Measurements from ENCODE around the gene SPACA5B.
A peak's percentile ranks its signal among the peaks of the same experiment; 100 is the strongest.
"Not testable (repeated sequence)": the region's sequence is repeated elsewhere in the genome, so short reads cannot be mapped to it uniquely, and the experiment has no call there.

The SPACA5B gene

GRCh38 chrX:48130326-48130725 is at the start of gene SPACA5B:
Gene SPACA5B (plus strand): TSS chrX:48130626. CDS start chrX:48130688, 62 bp downstream.
- not testable (repeated sequence) for DNase-seq (ENCODE audit: low read depth in 2 of 2)

DNA sequence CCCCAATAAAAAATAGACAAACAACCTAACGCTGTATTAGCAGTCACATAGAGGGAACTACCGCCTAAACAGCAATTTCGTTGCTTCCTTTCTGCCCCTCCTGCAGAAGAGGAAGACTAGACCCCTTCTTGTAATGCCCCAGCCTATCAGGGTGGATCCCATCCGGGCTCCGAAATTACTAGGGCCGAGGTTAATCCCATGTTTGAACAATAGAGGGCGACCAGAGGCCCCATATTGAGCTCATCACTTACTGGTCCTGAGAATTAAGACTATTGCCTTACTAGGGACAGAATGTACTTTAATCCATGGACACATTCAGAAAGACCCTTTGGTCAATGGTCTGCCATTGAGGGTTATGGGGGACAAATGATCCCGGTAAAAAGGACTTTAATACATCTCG is 47.2 kb upstream of the SPACA5B start:
- peak in 1 of 2 donors; percentile 7 for DNase-seq (ENCODE audit: low read depth in 2 of 2)

DNA sequence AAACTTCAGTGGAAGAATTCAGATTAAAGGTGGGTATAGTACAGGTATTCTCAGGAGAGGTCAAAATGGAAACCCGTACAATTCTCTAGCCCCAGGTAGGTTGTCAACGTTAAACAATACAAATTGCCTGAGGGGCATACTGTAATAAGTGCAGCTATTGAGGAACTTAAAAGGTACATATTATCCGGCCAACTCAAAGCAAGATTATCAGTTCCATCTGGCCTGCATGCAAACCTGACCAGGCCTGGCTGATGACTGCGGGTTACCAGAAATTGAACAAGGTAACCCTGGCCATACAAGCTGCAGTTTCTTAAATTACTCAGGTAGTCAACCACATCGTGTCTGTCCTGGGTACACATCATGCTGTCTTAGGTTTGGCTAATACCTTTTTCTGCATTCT is 46.7 kb upstream of the SPACA5B start:
- no peak for DNase-seq (ENCODE audit: low read depth in 2 of 2)

DNA sequence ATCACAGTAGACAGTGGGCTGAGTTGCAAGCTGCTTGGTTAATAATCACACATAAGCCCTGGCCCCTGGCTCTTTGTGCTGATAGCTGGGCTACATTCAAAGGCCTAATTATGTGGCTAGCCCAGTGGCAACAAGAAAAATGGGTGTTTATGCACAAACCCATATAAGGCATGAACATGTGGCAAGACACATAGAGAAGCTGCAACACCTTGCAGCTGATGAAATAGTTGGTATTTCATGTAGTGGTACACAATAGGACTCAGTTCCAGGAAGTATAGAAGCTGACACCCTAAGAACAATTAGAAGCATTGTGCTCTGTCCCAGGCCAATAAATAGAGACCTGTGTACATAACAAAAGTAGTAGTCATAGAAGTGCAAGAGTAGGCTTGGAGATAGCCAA is 44.3 kb upstream of the SPACA5B start:
- no peak for DNase-seq (ENCODE audit: low read depth in 2 of 2)

DNA sequence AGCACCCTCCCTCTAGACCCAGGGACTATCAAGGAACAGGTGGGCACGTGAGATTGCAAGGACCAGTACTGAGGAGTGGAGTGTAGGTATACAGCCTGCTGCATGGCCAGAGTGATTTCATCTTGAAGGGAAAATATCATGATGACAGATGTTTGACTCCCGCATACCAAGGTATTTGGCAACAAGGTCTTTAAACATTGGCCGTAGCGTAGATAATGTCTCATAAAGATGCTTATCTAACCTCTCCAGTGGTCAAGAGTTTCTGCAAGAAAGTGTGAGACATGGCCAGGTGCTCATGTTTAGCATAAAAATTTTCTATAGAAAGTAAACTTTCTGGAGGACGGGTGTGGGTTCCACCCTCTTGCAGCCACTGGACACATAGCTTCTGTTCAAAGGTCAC is 40.3 kb upstream of the SPACA5B start:
- DNase-seq (ENCODE audit: low read depth in 2 of 2) = no peak

DNA sequence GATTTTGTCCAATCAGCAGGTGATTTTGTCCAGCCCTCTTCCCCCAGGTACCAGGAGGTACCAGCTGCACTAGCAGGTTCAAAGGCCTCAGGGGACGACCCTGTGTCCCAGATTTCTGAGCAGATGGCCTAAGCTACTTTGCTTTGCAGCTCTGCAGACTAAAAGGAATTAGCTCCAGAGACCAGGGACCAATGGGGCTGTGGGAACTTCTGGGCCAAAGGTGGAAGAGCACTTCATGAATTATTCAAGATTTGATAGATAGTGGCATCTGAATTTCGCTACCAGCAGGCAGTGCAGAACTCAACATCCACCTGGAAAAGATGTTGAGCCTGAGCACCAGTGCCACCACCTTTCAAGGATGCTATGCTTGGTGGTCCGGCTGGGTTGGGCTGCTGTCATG is 37.9 kb upstream of the SPACA5B start:
- not testable (repeated sequence) for DNase-seq (ENCODE audit: low read depth in 2 of 2)

- no peak for DNase-seq (ENCODE audit: low read depth in 2 of 2)
Observed at GRCh38 chrX:48101443-48101842, 29.0 kb upstream of the SPACA5B start.

- no peak for DNase-seq (ENCODE audit: low read depth in 2 of 2)
Observed at GRCh38 chrX:48102874-48103374, 27.5 kb upstream of the SPACA5B start.

DNA sequence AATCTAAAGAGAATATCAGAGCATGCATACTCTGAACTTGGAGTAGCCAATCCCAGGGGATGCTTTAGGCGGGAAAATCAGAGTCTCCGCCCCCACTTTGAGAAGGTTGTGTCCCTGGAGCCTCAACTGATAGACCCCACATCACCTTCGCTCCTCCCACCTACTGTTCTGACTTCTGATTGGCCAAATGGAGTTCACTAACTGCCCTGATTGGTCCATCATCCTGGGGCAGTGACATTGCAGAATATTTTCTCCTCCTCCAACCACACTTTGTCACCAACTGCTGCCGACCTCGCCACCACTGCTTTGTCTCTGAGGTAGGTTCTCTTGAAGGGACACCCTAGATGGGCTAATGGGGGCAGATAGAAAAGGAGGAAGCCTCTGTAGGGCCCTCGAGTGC is 22.7 kb upstream of the SPACA5B start:
- no peak for DNase-seq (ENCODE audit: low read depth in 2 of 2)

- not testable (repeated sequence) for DNase-seq (ENCODE audit: low read depth in 2 of 2)
Observed at GRCh38 chrX:48125286-48125685, 5.1 kb upstream of the SPACA5B start.

- DNase-seq (ENCODE audit: low read depth in 2 of 2) = not testable (repeated sequence)
Observed at GRCh38 chrX:48132308-48132844, 1.9 kb downstream of the SPACA5B start.

DNA sequence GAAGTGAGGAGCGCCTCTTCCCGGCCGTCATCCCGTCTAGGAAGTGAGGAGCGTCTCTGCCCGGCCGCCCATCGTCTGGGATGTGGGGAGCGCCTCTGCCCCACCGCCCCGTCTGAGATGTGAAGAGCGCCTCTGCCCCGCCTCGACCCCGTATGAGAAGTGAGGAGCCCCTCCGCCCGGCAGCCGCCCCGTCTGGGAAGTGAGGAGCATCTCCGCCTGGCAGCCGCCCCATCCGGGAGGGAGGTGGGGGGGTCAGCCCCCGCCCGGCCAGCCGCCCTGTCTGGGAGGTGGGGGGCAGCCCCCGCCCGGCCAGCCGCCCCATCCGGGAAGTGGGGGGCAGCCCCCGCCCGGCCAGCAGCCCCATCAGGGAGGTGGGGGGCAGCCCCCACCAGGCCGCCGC is 8.7 kb downstream of the SPACA5B start:
- DNase-seq (ENCODE audit: low read depth in 2 of 2) = not testable (repeated sequence)

DNA sequence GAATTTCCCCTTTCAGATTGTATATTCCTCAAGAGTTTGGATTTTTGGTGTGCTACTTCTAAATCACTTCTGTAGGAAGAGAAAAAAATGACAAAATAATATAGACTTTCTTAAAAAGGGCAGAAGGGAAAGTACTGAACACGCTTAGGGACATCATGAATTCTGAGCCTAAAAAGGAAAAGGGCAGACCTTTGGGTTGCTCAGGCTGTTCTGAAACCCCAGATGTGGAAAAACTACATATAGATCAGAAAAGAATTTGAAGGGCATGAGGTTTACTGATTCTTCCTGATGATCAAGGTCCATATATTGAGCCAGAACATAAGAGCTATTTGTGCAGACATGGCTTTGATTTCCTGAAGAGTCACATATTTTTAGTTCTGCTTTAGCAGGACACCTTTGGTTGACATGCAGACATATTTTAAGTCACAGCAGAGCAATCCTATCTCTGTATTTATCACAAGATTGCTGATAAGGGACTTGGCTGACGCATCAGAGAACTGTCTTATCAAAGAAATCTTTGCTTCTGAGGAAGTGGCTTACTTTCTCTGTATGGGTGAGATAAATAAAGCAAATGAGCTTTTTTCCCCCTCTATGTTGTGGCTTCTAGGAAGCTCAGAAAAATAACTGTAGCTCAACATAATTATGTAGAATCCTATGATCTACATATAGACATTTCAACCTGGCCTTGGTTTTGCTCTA is 11.5 kb downstream of the SPACA5B start:
- DNase-seq (ENCODE audit: low read depth in 2 of 2) = not testable (repeated sequence)

DNA sequence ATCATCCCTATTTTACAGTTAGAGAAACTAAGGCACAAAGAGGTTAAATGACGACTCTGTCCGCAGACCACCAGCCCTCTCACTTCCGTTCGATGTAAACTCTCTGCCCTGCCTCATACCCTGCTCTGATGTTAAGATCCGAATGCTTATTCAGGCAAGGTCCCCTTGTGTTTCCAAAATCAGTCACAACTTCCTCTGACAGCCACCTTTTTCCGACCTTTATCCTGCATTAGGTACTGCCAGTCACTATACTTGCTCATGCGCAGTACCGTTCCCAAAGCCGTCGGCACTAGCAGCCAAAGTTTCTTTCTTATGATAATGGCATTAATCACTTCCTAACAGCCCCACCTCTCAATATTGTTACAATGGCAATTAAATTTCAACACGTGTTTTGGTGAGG is 12.3 kb downstream of the SPACA5B start:
- DNase-seq (ENCODE audit: low read depth in 2 of 2) = not testable (repeated sequence)

DNA sequence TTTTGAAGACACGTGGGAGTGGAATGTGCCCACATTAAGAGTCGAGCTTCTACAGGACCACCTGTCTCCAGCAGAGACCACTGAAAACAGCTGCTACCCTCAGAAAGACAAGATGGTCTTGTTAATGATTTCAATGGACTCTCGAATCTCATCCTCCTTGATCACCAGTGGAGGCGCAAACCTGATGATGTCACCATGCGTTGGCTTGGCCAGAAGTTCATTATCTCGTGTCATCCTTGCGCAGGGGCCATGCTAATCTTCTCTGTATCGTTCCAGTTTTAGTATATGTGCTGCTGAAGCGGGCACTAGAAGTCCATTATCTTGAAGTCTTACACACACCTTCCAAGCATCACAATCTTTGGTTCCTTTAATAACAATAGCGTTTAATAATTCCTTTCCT is 23.3 kb downstream of the SPACA5B start:
- DNase-seq (ENCODE audit: low read depth in 2 of 2) = no peak

- DNase-seq (ENCODE audit: low read depth in 2 of 2) = no peak
Observed at GRCh38 chrX:48154796-48155195, 24.4 kb downstream of the SPACA5B start.

DNA sequence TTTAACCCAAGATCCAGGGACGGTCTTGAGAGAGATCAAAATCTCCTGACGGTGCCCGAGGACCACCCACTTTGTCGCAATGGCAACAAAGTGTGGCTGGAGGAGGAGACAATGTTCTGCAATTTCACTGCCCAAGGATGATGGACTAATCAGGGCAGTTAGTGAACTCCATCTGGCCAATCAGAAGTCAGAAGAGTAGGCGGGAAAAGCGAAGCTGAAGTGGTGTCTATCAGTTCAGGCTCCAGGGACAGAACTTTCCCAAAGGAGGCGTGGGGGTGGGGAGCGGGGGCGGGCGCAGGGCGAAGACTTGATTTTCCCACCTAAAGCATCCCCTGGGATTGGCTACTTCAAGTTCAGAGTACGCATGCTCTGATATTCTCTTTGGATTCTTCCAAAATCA is 25.6 kb downstream of the SPACA5B start:
- DNase-seq (ENCODE audit: low read depth in 2 of 2) = no peak

DNA sequence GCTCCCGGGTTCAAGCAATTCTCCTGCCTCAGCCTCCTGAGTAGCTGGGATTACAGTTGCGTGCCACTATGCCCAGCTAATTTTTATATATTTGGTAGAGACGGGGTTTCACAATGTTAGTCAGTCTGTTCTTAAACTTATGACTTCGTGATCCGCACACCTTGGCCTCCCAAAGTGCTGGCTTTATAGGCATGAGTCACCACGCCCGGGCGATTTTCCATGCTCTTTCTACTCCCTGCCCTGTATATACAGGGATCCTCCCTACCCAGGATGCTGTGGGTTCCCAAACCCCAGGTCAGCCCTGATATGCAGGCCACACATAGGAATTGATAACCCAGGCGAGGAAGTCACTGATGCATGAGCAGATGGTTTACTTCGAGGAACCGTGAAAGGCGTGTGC is 34.8 kb downstream of the SPACA5B start:
- DNase-seq (ENCODE audit: low read depth in 2 of 2) = no peak

GRCh38 chrX:48166322-48166721 is 35.9 kb downstream of the SPACA5B start:
- not testable (repeated sequence) for DNase-seq (ENCODE audit: low read depth in 2 of 2)

- DNase-seq (ENCODE audit: low read depth in 2 of 2) = no peak
Observed at GRCh38 chrX:48179691-48180090, 49.3 kb downstream of the SPACA5B start.

DNA sequence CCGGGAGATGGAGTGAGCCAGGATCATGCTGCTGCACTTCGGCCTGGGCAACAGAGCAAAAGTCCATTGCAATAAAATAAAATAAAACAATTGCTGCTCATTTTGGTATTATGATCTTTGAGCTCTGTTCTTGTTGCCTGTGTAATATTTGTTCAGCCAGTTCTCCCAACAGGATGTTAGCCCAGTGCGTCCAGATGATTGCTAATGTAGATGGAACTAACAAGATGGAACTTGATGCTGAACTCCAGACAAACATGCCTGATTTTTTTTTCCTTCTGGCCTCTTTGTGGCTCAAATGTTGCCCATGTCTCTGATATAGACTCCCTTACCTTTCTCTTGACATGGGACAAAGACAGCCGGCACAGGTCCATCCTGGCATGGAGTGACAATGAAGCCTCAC is 50.4 kb downstream of the SPACA5B start:
- no peak for DNase-seq (ENCODE audit: low read depth in 2 of 2)

DNA sequence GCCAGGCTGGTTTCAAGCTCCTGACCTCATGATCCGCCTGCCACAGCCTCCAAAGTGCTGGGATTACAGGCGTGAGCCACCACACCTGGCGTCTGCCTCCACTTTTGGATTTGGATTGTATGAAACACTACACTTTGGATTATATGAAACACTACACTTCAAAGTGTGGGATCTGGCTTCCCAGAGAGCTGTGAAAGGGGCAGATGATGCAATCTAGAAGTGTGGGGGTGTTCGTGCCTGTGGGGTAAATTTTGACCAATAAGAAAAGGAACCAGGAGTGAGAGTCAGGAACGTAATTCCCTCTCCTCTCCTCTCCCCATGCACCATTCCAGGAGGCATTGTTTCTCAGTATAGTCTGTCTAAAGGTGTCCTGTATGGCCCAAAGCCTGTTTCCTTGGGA is 51.5 kb downstream of the SPACA5B start:
- not testable (repeated sequence) for DNase-seq (ENCODE audit: low read depth in 2 of 2)

Data from stimulated activated CD8-positive, alpha-beta memory T cell treated with anti-CD3 and anti-CD28 coated beads, Interleukin-7, amount 100 ng/mL, for 1 hour (primary cell).